H1 (cell line): ENCODE data around the gene SIM2.

Experiments
- BRCA1 ChIP-seq: IDR thresholded peaks from 2 replicates; pipeline ENCODE4 v1.6.1; 2012; ENCODE audit warnings: low read depth, low read length, improper control_type of control experiment
- CTCF ChIP-seq, 3 experiments: IDR thresholded peaks; 1 replicate in 2 of 3; 2 replicates in 1 of 3; pipeline versions ENCODE4 v1.5.1 to v1.6.1; 2011; ENCODE audit warnings: low read length in 3 of 3, mild to moderate bottlenecking in 3 of 3, inconsistent platforms in 2 of 3, low read depth in 1 of 3, moderate library complexity in 1 of 3; ENCODE audit not compliant: insufficient read depth in 1 of 3; ENCODE audit errors: control extremely low read depth in 1 of 3
- FOSL1 ChIP-seq: IDR thresholded peaks from 2 replicates; pipeline ENCODE4 v1.6.1; 2011; ENCODE audit warnings: mild to moderate bottlenecking, low read depth, low read length, moderate library complexity; ENCODE audit not compliant: insufficient read depth
- NANOG ChIP-seq: IDR thresholded peaks from 2 replicates; pipeline ENCODE4 v1.6.1; 2011; ENCODE audit warnings: low read length, low read depth, mild to moderate bottlenecking, inconsistent platforms; ENCODE audit not compliant: insufficient read depth, poor library complexity, severe bottlenecking
- POLR2A ChIP-seq, 2 experiments: IDR thresholded peaks; 1 replicate in 1 of 2; 2 replicates in 1 of 2; pipeline ENCODE4 v1.6.1; 2011; ENCODE audit warnings: low read depth in 2 of 2, low read length in 2 of 2, mild to moderate bottlenecking in 2 of 2; ENCODE audit errors: control extremely low read depth in 1 of 2
- SIN3A ChIP-seq, 2 experiments: IDR thresholded peaks in 1 of 2; conservative IDR thresholded peaks in 1 of 2; 2 replicates each; pipeline ENCODE4 v1.6.1; 2011 to 2012; ENCODE audit warnings: low read length in 2 of 2, improper control_type of control experiment in 1 of 2, low read depth in 1 of 2, mild to moderate bottlenecking in 1 of 2
- TF ChIP-seq, protein P1 (sequence below): IDR thresholded peaks from 2 replicates; pipeline ENCODE4 v1.6.1; 2012; ENCODE audit warnings: inconsistent platforms

- TF ChIP-seq NANOG (no peak), CTCF (IDR thresholded peaks at IDR 0.05; ENCODE audit: control extremely low read depth in 1 of 3, insufficient read depth in 1 of 3, low read depth in 1 of 3, low read length in 3 of 3) (no peak), BRCA1 (no peak), POLR2A (IDR thresholded peaks at IDR 0.05; ENCODE audit: control extremely low read depth in 1 of 2, low read depth in 2 of 2, low read length in 2 of 2) (no peak), FOSL1 (no peak), SIN3A (conservative IDR thresholded peaks at IDR 0.05 in 1 of 2, IDR thresholded peaks at IDR 0.05 in 1 of 2; ENCODE audit: low read depth in 1 of 2, low read length in 2 of 2) (no peak)
- TF ChIP-seq, protein P1, sequence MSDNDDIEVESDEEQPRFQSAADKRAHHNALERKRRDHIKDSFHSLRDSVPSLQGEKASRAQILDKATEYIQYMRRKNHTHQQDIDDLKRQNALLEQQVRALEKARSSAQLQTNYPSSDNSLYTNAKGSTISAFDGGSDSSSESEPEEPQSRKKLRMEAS = no peak
Measured at GRCh38 chr21:36743008-36743407, 44.1 kb downstream of the SIM2 start.
